ENCODE data around the gene DPP10.

The DPP10 gene

DNA sequence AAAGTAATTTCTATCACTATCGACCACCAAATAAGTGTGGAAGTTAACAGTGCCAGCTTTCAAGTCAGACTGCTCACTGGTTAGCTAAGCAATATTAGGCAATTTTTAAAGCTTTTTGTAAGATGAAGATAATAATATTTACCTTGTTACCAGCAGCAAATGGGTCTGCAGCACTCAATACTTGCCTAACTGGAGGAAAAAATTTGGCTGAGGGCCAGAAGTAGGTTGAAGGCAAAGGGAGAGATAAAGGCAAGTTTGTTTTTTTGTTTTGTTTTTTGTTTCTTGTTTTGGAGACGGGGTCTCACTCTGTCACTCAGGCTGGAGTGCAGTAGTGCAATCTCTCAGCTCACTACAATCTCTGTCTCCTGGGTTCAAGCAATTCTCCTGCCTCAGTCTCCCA is 675.9 kb downstream of the DPP10 start:
- DNase-seq (ENCODE audit: low read depth), result no peak
- no peak for TF ChIP-seq CTCF (IDR thresholded peaks at IDR 0.05; ENCODE audit: control insufficient read depth, extremely low read depth, insufficient read depth)
- H3K4me3 ChIP-seq (ENCODE audit: low read depth, low read length), result no peak overlapping the region

DNA sequence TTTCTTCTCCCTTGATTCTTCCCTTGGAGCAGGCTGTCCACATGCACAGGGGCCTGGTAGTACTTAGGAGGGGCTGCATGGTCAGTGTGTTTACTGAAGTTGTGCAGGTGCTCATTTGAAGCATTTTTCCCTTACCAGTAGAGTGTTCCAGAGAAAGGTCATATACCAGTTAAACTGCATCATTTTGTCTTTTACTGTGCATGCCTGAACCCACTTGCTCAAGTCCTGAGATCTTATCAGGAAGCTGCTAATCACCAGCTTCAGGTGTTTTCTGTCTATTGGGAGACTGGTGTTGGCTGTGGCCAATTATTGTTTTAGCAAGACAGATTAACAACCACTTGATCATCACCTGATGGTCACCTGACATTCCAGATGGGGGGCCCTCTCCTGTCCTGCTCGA is 676.6 kb downstream of the DPP10 start:
- H3K4me3 ChIP-seq (ENCODE audit: low read depth, low read length), result no peak overlapping the region
- TF ChIP-seq CTCF (IDR thresholded peaks at IDR 0.05; ENCODE audit: control insufficient read depth, extremely low read depth, insufficient read depth), result no peak
- no peak for DNase-seq (ENCODE audit: low read depth)

GRCh38 chr2:115122701-115123100 is 680.3 kb downstream of the DPP10 start:
- H3K4me3 ChIP-seq (ENCODE audit: low read depth, low read length), result no peak overlapping the region
- TF ChIP-seq CTCF (IDR thresholded peaks at IDR 0.05; ENCODE audit: control insufficient read depth, extremely low read depth, insufficient read depth), result no peak
- no peak for DNase-seq (ENCODE audit: low read depth)

- no peak for TF ChIP-seq CTCF (IDR thresholded peaks at IDR 0.05; ENCODE audit: control insufficient read depth, extremely low read depth, insufficient read depth)
Measured at GRCh38 chr2:115124817-115125216, 682.4 kb downstream of the DPP10 start.

GRCh38 chr2:115129536-115129935 is 687.1 kb downstream of the DPP10 start:
- no peak overlapping the region for H3K4me3 ChIP-seq (ENCODE audit: low read depth, low read length)
- no peak for TF ChIP-seq CTCF (IDR thresholded peaks at IDR 0.05; ENCODE audit: control insufficient read depth, extremely low read depth, insufficient read depth)
- DNase-seq (ENCODE audit: low read depth), result no peak

More at GRCh38 chr2:115124817-115125216, 682.4 kb downstream of the DPP10 start:
- H3K4me3 ChIP-seq (ENCODE audit: low read depth, low read length), result no peak overlapping the region
- no peak for DNase-seq (ENCODE audit: low read depth)

DNA sequence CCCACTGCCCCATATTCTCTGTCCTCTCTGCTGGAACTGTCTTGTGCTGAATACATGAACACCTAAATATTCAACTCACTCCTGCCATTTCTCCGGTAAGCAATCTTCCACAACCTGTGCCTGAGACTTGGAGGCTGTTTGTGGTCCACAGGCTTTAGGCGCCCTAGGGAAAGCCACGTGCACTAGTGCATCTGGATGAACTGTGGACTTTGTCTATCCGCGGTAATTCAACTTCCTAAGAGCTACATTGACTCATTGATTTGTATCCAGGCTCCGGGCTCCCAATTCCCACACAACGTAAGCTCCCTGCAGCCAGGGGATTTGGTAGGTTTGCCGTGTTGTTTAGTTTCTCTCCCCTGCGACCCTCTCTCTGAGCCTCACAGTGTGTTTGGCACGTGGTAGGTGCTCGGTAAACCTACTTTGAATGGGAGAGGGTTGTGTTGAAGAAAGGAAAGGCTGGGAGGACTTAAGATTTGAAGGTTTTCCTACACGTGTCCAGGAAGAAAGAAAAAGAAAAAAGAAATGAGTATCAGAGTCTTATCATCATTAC is 718.2 kb downstream of the DPP10 start:
- no peak overlapping the region for H3K4me3 ChIP-seq (ENCODE audit: low read depth, low read length)
- TF ChIP-seq CTCF (IDR thresholded peaks at IDR 0.05; ENCODE audit: control insufficient read depth, extremely low read depth, insufficient read depth), result no peak
- DNase-seq (ENCODE audit: low read depth), result no peak

- DNase-seq (ENCODE audit: low read depth), result no peak
- H3K4me3 ChIP-seq (ENCODE audit: low read depth, low read length), result no peak overlapping the region
Measured at GRCh38 chr2:115161081-115161770, 718.8 kb downstream of the DPP10 start.

More at GRCh38 chr2:115161081-115161770, 718.8 kb downstream of the DPP10 start:
- no peak for TF ChIP-seq CTCF (IDR thresholded peaks at IDR 0.05; ENCODE audit: control insufficient read depth, extremely low read depth, insufficient read depth)
